Measurements from ENCODE around the gene OMP.
A peak's percentile ranks its signal among the peaks of the same experiment; 100 is the strongest.

OMP gene

DNA sequence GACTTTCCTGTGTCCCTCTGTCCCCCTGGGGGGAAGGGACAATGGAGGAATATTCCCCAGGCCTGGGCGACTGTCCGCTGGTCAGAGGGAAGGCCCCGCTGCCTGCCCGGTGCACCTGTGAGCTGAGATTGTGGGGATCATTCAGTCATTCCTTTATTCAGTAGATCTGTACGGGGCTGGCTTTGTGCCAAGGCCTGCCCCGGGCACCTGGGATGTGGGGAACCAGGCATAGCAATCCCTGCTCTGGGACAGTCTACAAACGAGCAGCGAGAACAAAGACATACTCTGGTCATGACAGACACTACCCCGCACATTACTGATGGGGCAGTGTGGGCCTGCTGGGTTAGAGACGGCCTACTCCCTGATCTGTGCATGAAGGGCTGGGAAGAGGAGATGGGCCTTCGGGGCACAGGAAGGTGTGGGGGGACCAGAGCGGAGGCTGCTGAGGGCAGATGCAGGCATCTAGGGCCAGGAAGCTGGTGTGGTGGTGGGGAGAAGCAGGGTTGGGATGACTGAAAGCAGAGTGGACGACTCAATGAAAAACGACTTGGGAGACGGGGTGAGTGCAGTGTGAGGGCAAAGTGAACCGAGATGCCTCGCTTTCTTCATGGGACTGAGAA, 23.6 kb downstream of the OMP start:
- DNase-seq: no peak

DNA sequence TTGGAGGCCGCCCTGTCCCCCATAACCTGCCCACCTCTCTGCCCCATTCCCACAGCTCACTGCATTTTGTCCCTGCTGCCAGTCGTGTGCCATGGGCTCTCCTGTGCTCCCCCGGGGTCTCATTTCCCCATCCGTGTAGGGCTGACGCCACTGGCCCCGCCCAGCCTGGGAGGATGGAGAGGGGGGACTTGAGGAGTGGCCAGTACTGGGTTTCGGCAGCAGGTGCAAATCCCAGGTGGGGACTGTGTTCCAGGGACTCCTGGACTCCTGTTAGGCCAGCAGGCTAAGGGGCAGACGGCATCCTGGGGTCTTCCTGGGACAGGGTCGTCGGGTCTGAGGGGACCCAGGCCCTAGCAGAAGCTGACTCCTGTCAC, 24.2 kb downstream of the OMP start:
- no peak for DNase-seq

DNA sequence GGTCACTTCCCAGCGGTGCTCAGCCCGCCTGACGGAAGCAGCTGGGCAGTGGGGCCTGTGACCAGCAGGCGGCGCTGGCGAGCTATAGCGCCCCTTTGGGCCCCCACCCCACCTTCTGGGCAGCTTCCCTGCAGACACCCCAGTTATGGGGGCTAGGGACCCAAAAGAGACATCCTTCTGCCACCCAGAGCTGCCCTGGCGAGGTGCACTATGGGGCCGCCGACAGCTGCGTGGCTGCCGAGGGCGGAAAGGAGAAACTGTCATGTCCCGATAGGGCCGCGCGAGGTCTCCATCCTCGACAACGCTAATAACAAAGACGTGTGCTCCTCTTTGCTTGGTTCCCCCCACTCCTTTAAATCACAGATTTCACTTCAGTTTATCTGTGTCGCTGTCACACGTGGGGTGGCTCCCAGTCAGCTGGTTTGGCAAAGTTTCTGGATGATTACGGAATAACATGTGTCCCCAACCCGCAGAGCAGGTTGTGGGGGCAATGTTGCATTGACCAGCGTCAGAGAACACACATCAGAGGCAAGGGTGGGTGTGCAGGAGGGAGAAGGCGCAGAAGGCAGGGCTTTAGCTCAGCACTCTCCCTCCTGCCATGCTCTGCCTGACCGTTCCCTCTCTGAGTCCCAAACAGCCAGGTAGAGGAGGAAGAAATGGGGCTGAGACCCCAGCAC, 24.7 kb downstream of the OMP start:
- DNase-seq: peak; percentile 35

- no peak for DNase-seq
Observed at GRCh38 chr11:77127920-77128691, 25.5 kb downstream of the OMP start, which contains the start of gene MYO7A. MYO7A (plus strand) TSS chr11:77128246; CDS start chr11:77130635, 2,389 bp downstream.

DNA sequence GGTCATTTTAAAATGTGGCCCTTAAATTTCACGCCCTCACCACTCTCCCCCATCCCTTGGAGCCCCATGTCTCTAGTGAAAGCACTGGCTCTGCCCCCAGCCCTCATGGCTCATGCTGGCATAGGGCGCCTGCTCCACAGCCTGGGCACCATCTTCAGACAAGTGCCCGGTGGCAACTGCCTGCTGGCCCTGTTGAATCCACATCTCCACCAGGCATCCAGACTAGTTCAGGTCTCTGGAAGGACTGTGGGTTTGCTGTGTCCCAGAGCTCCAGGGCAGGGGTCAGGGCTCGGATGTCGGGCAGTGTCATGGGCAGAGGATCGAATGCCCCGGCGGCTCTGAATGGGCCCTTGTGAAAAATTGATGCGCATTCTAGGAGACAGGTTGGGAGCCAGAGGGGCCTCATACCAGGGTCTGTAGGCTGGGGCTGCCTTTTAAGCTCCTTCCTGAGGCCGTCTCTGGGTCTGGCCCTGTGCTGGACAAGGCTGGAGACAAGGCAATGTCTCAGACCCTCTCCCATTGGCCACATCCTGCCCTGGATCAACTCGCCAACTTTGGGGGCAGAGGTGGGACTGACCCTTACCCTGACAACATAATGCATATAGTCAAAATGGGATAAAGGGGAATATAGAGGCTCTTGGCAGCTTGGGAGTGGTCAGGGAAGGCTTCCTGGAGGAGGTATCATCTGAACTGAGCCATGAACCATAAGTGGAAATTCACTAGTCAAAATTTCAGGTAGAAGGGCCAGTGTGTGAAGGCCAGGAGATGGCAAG, 26.6 kb downstream of the OMP start:
- no peak for DNase-seq

DNA sequence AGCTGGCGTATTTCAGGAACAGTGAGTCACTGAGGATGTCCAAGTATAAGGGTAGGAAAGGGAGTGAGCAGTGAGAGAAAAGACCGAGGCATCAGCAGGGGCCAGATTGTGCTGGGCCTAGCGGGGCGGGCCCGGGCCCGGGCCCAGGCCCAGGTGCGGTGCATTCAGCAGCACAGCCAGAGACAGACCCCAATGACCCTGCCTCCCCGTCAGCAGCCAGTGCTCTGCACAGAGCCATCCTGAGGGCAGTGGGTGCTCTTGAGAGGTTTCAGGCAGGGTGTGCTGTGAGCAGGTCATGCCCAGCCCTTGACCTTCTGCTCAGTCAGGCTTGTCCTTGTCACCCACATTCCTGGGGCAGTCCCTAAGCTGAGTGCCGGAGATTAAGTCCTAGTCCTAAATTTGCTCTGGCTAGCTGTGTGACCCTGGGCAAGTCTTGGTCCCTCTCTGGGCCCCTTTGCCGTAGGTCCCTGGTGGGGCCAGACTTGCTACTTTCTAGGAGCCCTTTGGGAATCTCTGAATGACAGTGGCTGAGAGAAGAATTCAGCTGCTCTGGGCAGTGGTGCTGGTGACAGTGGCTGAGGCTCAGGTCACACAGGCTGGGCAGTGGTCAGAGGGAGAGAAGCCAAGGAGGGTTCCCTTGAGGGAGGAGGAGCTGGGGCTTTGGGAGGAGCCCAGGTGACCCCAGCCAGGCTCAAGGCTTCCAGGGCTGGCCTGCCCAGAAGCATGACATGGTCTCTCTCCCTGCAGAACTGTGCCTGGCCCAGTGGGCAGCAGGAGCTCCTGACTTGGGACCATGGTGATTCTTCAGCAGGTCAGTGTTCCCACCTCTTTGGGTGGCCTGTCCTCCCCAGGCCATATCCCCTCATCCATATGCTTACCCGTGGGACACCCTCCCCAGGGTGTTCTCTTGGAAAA, 27.5 kb downstream of the OMP start:
- DNase-seq: no peak

- DNase-seq: no peak
Observed at GRCh38 chr11:77130763-77131513, 28.3 kb downstream of the OMP start.

DNA sequence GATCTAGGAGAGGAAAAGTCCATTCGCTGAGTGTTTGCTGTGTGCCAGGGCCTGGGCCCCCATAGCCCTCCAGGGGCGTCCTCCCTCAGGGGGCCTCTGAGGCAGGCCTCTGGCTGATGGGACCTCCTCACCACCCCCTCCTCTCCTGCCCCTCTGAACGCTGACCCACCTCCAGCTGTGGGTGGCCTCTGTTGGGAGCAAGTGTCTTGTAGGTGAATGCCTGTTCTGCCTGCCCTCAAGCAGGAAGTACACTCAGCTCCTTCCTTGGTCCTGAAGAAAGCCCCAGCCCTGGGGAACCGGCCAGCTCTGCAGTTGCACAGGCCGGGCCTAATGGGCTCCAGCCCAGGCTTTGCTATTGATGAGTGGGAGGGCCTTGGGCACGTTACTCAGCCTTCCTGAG, 28.9 kb downstream of the OMP start:
- no peak for DNase-seq

GRCh38 chr11:77135069-77135468, 32.4 kb downstream of the OMP start:
- no peak for DNase-seq

DNA sequence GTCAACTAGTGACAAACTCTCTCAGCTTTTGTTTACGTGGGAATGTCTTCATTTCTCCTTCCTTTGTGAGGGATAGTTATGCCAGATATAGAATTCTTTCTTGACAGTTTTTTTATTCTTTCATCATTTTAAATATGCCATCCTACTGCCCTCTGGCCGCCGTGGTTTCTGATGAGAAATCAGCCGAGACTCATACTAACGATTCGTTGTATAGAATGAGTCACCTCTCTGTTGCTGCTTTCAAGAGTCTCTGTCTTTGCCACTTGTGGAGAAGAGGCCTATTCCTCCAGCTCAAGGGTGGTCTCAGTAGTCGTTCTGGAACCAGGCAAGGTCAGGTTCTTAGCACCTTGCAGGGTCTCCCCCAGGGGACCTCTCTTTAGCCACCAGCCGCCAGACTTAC, 33.4 kb downstream of the OMP start:
- DNase-seq: no peak

DNA sequence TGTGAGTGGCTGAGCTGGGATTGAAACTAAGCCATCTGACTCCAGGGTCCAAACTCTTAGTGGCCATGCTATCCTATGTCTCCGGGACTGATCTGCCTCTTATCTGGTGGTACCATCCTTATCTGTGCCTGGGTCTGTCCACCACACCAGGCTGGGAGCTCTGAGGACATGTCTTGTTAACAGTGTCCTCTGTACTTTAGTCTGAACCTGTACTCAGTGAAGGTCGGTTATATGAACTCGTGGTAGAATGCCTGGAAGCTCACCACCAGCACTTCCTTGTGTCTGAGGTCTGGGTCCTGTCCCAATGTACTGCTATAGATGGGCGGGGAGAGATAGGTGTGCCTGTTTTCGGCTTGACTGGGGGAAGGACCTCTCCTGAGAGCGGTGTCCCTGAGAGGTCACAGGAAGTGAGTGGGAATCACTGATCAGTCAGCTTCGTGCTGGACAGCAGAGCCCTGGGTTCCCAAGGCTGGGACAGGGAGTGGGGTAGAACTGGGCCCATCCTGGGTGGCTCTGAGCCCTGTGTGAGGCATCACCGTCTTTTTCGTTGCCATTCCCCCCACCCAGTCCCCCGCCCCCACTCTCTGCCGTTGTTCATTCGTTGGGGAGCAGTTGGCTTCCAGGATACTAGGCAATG, 34.3 kb downstream of the OMP start:
- no peak for DNase-seq

DNA sequence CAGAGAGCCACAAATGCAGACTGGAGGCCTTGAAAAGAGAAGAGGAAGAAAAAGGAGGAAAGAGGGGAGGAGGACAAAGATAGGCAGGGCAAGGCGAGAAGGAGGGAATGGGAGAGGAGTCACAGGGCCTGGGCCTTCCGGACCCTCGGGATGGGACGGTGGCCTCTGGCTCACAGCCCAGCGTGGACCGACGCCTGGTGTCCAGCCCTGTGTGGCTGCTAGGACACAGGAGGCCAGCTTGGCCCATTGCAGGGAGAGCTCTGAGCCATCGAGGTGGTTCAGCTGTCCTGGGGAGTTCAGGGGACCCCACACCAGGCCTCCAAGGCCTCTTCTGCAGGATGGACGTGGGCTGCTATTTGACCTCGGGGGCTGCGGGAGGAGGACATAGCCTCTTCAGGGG, 34.8 kb downstream of the OMP start:
- DNase-seq: no peak

GRCh38 chr11:77138106-77138649, 35.5 kb downstream of the OMP start:
- no peak for DNase-seq

DNA sequence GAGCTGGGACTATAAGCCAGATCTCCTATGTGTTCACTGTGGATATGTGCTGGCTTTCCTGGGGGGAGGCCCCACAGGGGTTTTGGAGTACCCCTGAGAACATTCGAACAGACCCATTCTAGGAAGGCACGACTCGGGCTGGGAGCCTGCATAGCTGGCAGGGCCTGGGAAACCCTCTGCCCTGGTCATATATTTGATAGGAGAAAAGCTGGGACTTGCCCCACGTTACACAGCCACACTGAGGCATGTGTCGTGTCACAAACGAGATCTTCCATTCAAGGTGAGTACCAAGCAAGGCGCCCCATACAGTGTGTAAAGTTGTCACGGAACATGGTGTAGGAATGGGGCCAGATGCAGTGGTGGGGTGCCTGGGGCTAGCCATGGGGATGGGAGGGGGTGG, 36.6 kb downstream of the OMP start:
- no peak for DNase-seq

GRCh38 chr11:77140231-77140851, 37.7 kb downstream of the OMP start:
- DNase-seq: no peak

GRCh38 chr11:77141034-77141433, 38.4 kb downstream of the OMP start:
- DNase-seq: no peak

GRCh38 chr11:77141475-77141874, 38.8 kb downstream of the OMP start:
- DNase-seq: no peak

- DNase-seq: no peak
Observed at GRCh38 chr11:77142091-77142975, 39.7 kb downstream of the OMP start.

DNA sequence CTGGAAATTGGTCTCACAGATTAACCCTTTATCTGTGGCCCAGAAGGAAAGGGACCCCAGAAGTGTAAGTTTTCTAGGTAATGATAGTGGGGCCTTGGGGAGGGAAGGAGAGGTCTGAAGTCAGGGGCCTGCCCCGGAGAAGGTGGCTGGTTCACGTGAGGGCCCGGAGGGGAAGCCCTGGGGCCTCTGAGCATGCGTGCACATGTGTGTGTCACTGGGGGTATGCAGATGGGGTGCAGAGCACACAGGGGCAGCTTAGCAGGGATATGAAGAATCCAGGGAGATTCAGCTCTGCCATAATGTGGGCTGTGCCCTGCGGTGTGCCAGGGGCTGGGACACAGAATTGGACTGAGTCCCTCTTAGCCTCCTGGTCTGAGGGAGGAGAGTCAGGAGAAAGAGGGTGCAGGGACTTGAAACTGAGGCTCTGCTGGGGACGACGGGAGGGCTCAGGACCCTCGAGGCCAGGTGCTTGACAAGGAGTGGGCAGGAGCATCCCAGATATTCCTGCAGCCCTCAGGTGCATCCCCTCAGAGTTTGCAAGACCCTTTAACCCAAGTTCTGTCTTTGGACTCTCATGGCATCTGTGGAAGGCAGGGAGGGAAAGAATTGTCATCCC, 40.9 kb downstream of the OMP start:
- no peak for DNase-seq

Data from stimulated activated naive CD4-positive, alpha-beta T cell treated with Interleukin-2 at 50 U/mL for 16 hours (primary cell).